BE2C (cell line): Measurements from ENCODE around the gene IMPDH1.
A peak's percentile ranks its signal among the peaks of the same experiment; 100 is the strongest.

Source experiments
- DNase-seq: peaks from one replicate; pipeline ENCODE4 v3.0.0-alpha.2; 2020
- H3K27me3 ChIP-seq: fragments of 250-450 bp; sonication (Bioruptor Pico); 2 replicates; pipeline ENCODE4 v1.5.1; 2020; ENCODE audit warnings: mild to moderate bottlenecking
- H3K36me3 ChIP-seq: fragments of 250-450 bp; sonication (Bioruptor Pico); 2 replicates; pipeline ENCODE4 v1.5.1; 2020; ENCODE audit warnings: mild to moderate bottlenecking
- H3K4me1 ChIP-seq: fragments of 250-450 bp; sonication (Bioruptor Pico); 2 replicates; pipeline ENCODE4 v1.5.1; 2020
- H3K4me3 ChIP-seq: 2 replicates; pipeline ENCODE4 v1.5.1; 2011; ENCODE audit warnings: low read depth, low read length
- H3K9me3 ChIP-seq: fragments of 250-450 bp; sonication (Bioruptor Pico); 2 replicates; pipeline ENCODE4 v1.5.1; 2020
- CTCF ChIP-seq: IDR thresholded peaks from 2 replicates; pipeline ENCODE4 v1.5.1; 2012; ENCODE audit warnings: mild to moderate bottlenecking, low read depth, low read length

Gene IMPDH1

GRCh38 chr7:128359939-128360338, 49.8 kb downstream of the IMPDH1 start:
- no peak for TF ChIP-seq CTCF
- peaks cover 32% of the 10 kb centered on the region for H3K36me3 ChIP-seq
- H3K9me3 ChIP-seq, result no peaks in the 10 kb centered on the region
- no peaks in the 10 kb centered on the region for H3K27me3 ChIP-seq
- peak overlapping the region; percentile 74 for H3K4me3 ChIP-seq
- no peak for DNase-seq
- H3K4me1 ChIP-seq, result peaks cover 65% of the 10 kb centered on the region

GRCh38 chr7:128359336-128359735, 50.4 kb downstream of the IMPDH1 start:
- Histone ChIP-seq H3K27me3 (no peaks in the 10 kb centered on the region), H3K4me1 (peaks cover 63% of the 10 kb centered on the region), H3K36me3 (peaks cover 37% of the 10 kb centered on the region), H3K9me3 (no peaks in the 10 kb centered on the region), H3K4me3 (peak overlapping the region; percentile 3; the same call in 1 of the 2 replicates)
- no peak for TF ChIP-seq CTCF
- DNase-seq, result no peak

GRCh38 chr7:128358233-128358632, 51.5 kb downstream of the IMPDH1 start:
- Histone ChIP-seq H3K36me3 (peaks cover 46% of the 10 kb centered on the region), H3K4me3 (no peak overlapping the region), H3K4me1 (peaks cover 65% of the 10 kb centered on the region), H3K27me3 (no peaks in the 10 kb centered on the region), H3K9me3 (no peaks in the 10 kb centered on the region)
- TF ChIP-seq CTCF, result no peak
- no peak for DNase-seq

DNA sequence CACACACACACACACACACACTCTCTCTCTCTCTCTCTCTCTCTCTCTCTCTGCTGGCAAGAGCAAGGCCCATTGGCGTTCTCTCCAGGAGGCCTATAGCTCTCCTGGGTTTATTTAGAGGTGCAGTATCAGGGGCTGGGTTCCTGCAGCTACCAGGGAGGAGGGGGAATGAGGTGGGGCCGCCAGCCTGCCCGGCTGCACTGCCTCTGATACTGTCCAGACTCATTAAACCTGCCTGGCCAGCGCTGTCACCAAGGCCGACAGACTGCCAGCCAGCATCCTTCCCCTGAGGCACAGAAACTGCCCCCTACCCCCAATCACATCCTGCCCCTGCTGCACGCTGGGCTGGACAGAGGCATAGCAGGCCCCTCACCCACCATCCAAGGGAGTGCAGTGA, 52.6 kb downstream of the IMPDH1 start:
- Histone ChIP-seq H3K4me1 (peaks cover 57% of the 10 kb centered on the region), H3K36me3 (peaks cover 54% of the 10 kb centered on the region), H3K27me3 (no peaks in the 10 kb centered on the region), H3K4me3 (no peak overlapping the region; the same call in 1 of the 2 replicates), H3K9me3 (no peaks in the 10 kb centered on the region)
- DNase-seq, result peak; percentile 95
- TF ChIP-seq CTCF, result no peak

DNA sequence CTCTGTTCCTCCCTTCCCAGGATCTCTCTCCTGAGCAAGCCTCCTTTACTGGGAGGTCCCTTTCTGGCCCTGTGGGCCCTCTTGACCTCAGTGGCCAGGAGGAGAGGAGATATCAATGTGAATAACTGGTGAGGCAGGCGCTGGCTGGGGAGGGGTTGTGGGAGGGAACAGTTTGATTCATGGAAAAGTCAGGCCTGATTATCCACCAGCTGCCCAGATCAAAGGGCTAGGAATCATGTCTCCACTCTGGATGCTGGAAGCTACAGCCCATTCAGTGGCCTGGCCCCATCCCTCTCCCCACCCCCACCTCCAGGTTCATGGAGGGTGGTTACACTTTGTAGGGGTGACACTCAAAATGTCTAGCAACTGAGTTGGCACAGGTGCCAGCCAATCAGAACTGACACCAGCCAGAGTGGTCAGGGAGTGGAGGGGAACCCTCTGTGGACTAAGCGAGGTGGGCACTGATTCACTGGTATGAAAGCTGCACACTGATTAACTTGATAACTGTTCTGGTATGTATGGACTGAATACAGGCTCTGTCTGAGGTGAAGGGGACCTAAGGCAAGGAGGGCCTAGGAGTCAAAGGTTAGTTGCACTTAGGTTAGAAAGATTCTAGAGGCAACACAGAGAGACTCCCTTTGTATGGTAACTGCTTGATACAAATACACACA, 53.1 kb downstream of the IMPDH1 start:
- Histone ChIP-seq H3K27me3 (no peaks in the 10 kb centered on the region), H3K4me3 (peak overlapping the region; percentile 21; the same call in 1 of the 2 replicates), H3K4me1 (peaks cover 56% of the 10 kb centered on the region), H3K36me3 (peaks cover 56% of the 10 kb centered on the region), H3K9me3 (no peaks in the 10 kb centered on the region)
- peak; percentile 82 for DNase-seq
- no peak for TF ChIP-seq CTCF

DNA sequence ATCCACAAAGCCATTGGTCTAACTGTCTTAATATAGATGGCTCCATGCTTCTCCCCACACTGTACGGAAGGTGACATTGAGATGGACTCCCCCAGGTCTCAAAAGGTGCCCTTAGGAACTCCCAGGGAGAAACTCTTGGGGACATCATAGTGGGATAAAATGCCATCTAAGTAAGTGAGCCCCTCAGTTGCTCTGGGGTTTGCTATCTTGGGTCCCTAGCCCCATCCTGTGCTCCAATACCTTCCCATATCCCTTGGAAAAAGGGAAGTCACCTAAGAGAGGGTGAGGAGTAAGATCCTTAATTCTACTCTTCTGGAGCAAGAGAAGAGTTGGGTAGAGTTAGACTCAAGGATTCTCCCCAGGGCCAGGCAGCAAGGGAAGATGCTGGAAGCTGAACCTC, 56.2 kb downstream of the IMPDH1 start:
- Histone ChIP-seq H3K9me3 (no peaks in the 10 kb centered on the region), H3K4me3 (no peak overlapping the region), H3K36me3 (peaks cover 61% of the 10 kb centered on the region), H3K4me1 (peaks cover 69% of the 10 kb centered on the region), H3K27me3 (no peaks in the 10 kb centered on the region)
- TF ChIP-seq CTCF, result no peak
- DNase-seq, result no peak
